Prostate gland (tissue), 2 donors: ENCODE measurements around the gene CRACR2A. TPM values are rescaled to one million over a fixed set of nuclear protein-coding genes. Genes with fewer than 3 reads are reported as not detected.

ENCODE experiments used
- DNase-seq: peaks from one replicate; pipeline ENCODE4 v3.0.0-alpha.2; 2019; ENCODE audit warnings: low spot score
- H3K27ac ChIP-seq, 2 donors: fragments of 200-600 bp; sonication (generic); 2 replicates each; pipeline ENCODE4 v1.5.1; 2017 to 2019
- H3K27me3 ChIP-seq: fragments of 200-600 bp; sonication (generic); replicated peaks from 2 replicates; pipeline ENCODE4 v1.5.1; 2019; ENCODE audit not compliant: insufficient read depth
- H3K36me3 ChIP-seq, 2 donors: fragments of 200-600 bp; sonication (generic); 1 replicate in 1 of 2; 2 replicates in 1 of 2; pipeline versions ENCODE4 v1.5.1 to v1.8.1; 2017 to 2019
- H3K4me1 ChIP-seq: fragments of 200-600 bp; sonication (generic); replicated peaks from 2 replicates; pipeline ENCODE4 v1.5.1; 2019
- H3K4me3 ChIP-seq, 2 donors: fragments of 200-600 bp; sonication (generic); 2 replicates each; pipeline ENCODE4 v1.5.1; 2017 to 2019
- H3K9me3 ChIP-seq: fragments of 200-600 bp; sonication (generic); 2 replicates; pipeline ENCODE4 v1.5.1; 2017
- CTCF ChIP-seq, 4 experiments: fragments of 200-600 bp in 2 of 4; fragments of 450-650 bp in 2 of 4; sonication (generic) in 2 of 4; IDR thresholded peaks; 1 replicate in 3 of 4; 2 replicates in 1 of 4; pipeline ENCODE4 v1.5.1; 2016 to 2019; ENCODE audit warnings: antibody characterized with exemption in 4 of 4, mild to moderate bottlenecking in 2 of 4, moderate library complexity in 2 of 4
- POLR2A ChIP-seq: fragments of 450-650 bp; IDR thresholded peaks from one replicate; pipeline ENCODE4 v1.6.1; 2016; ENCODE audit warnings: antibody characterized with exemption, mild to moderate bottlenecking
- POLR2AphosphoS5 ChIP-seq: sonication (generic); formaldehyde crosslinking; IDR thresholded peaks from one replicate; pipeline ENCODE4 v1.6.1; 2017; ENCODE audit warnings: antibody characterized with exemption
- WGBS: methylation state at CpG from one replicate; pipeline ENCODE4 v1.1.5; 2018; 5-methylcytosine and 5-hydroxymethylcytosine counted together
- intact Hi-C: fragments of 100-400 bp; cut with DNase I; formaldehyde crosslinking; loops from one replicate; pipeline ENCODE4 v1.14.2; 2022
- total RNA-seq, 2 donors: library from RNA; depleted of rRNA; stranded (reverse); fragments of >200 nt; gene quantifications; one replicate each; pipeline ENCODE4 v1.1.0, GENCODE V29; 2016

Gene CRACR2A
- total RNA-seq, 2 donors from 2014 or later = 21.6 to 39.1 TPM

DNA sequence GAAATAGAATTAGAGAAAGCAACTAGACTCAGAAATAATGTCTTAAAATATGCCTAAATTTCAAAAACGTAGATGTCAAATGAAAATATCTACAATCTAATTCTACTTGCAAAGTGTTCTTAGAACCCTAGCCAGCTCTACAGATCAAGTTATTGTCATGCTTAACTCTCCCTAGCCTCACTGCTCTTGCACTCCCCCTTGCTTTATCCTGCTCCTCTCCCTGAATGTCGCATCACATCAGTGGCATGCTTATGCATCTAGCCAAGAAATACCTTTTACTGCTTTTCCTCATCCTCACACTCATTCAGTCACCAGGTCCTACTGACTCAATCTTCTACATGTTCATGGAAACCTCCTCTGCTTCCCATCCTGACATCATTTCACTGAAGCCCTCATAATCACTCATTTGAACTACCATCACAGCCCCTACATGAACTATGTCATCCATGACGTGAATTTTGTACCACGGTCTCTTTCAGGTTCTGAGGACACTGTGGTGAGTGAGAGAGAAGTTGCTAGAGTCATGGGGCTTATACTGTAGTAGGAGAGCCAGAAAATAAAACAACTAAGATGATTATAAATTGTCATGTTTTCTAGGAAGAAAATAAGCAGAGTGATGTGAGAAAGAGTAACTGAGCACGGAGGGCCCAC lies 22.6 kb upstream of the CRACR2A start:
- Histone ChIP-seq H3K27ac (no peak overlapping the region), H3K9me3 (no peaks in the 10 kb centered on the region), H3K4me3 (no peak overlapping the region), H3K36me3 (no peaks in the 10 kb centered on the region), H3K4me1 (no peaks in the 10 kb centered on the region), H3K27me3 (no peaks in the 10 kb centered on the region)
- no peak for DNase-seq
- TF ChIP-seq POLR2AphosphoS5 = no peak
- TF ChIP-seq CTCF (IDR thresholded peaks at IDR 0.05) = no peak
- no peak for TF ChIP-seq POLR2A
- intact Hi-C loops = loop anchor here (5.0 kb wide), 1 partner anchor 433 kb away; no protein-coding TSS in a partner anchor
- WGBS = 76% methylated on average over 5 of the region's 5 CpGs

GRCh38 chr12:3772380-3772779 lies 19.5 kb upstream of the CRACR2A start:
- H3K27ac ChIP-seq = no peak overlapping the region
- intact Hi-C loops = no loop called here
- no peak overlapping the region for H3K4me3 ChIP-seq
- no peaks in the 10 kb centered on the region for H3K9me3 ChIP-seq
- H3K27me3 ChIP-seq = no peaks in the 10 kb centered on the region
- TF ChIP-seq CTCF (IDR thresholded peaks at IDR 0.05) (no peak), POLR2AphosphoS5 (no peak), POLR2A (no peak)
- no peak for DNase-seq
- no peaks in the 10 kb centered on the region for H3K4me1 ChIP-seq
- 57% methylated on average over 4 of the region's 4 CpGs for WGBS
- no peaks in the 10 kb centered on the region for H3K36me3 ChIP-seq

GRCh38 chr12:3771853-3772252 lies 18.9 kb upstream of the CRACR2A start:
- Histone ChIP-seq H3K9me3 (no peaks in the 10 kb centered on the region), H3K4me3 (no peak overlapping the region), H3K27me3 (no peaks in the 10 kb centered on the region), H3K36me3 (no peaks in the 10 kb centered on the region), H3K27ac (no peak overlapping the region), H3K4me1 (no peaks in the 10 kb centered on the region)
- 63% methylated on average over 1 of the region's 1 CpG for WGBS
- intact Hi-C loops = no loop called here
- no peak for TF ChIP-seq CTCF (IDR thresholded peaks at IDR 0.05)
- no peak for TF ChIP-seq POLR2A
- no peak for TF ChIP-seq POLR2AphosphoS5
- DNase-seq = no peak

DNA sequence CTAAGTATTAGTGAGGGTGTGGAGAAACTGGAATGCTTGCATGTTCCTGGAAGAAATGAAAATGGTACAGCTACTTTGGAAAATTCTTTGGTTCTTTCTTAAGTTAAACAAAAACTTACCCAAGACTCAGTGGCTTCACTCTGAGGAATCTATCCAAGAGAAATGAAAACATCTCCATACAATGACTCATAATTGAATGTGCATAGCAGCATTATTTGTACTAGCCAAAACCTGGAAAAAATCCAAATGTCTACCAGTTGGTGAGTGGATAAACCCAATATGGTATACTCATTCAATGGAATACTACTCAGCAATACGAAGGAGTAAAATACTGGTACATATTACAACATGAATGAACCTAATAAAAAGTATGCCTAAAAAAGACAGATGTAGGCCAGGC lies 18.0 kb upstream of the CRACR2A start:
- Histone ChIP-seq H3K4me1 (no peaks in the 10 kb centered on the region), H3K27ac (no peak overlapping the region), H3K4me3 (no peak overlapping the region), H3K9me3 (no peaks in the 10 kb centered on the region), H3K27me3 (no peaks in the 10 kb centered on the region), H3K36me3 (no peaks in the 10 kb centered on the region)
- TF ChIP-seq POLR2AphosphoS5 (no peak), CTCF (IDR thresholded peaks at IDR 0.05) (no peak), POLR2A (no peak)
- no peak for DNase-seq
- intact Hi-C loops = no loop called here
- WGBS = 96% methylated on average over 1 of the region's 1 CpG

GRCh38 chr12:3768911-3769447 lies 16.1 kb upstream of the CRACR2A start:
- Histone ChIP-seq H3K27ac (no peak overlapping the region), H3K4me3 (no peak overlapping the region), H3K36me3 (no peaks in the 10 kb centered on the region), H3K9me3 (no peaks in the 10 kb centered on the region), H3K27me3 (no peaks in the 10 kb centered on the region), H3K4me1 (no peaks in the 10 kb centered on the region)
- no peak for TF ChIP-seq POLR2A
- TF ChIP-seq CTCF (IDR thresholded peaks at IDR 0.05) = no peak
- peak; percentile 24 for TF ChIP-seq POLR2AphosphoS5
- whole genome bisulfite sequencing = 76% methylated on average over 3 of the region's 3 CpGs
- intact Hi-C loops = no loop called here
- no peak for DNase-seq
